C4-2B (cell line): Measurements from ENCODE around the gene GATAD2B.

Experiments used
- ZFX ChIP-seq: fragments of 450-650 bp; IDR thresholded peaks from 2 replicates; pipeline ENCODE4 v1.6.1; 2017
- TF ChIP-seq, protein P1 (sequence below): fragments of 450-650 bp; conservative IDR thresholded peaks from 2 replicates; pipeline ENCODE4 v1.5.1; 2017; ENCODE audit warnings: mild to moderate bottlenecking

DNA sequence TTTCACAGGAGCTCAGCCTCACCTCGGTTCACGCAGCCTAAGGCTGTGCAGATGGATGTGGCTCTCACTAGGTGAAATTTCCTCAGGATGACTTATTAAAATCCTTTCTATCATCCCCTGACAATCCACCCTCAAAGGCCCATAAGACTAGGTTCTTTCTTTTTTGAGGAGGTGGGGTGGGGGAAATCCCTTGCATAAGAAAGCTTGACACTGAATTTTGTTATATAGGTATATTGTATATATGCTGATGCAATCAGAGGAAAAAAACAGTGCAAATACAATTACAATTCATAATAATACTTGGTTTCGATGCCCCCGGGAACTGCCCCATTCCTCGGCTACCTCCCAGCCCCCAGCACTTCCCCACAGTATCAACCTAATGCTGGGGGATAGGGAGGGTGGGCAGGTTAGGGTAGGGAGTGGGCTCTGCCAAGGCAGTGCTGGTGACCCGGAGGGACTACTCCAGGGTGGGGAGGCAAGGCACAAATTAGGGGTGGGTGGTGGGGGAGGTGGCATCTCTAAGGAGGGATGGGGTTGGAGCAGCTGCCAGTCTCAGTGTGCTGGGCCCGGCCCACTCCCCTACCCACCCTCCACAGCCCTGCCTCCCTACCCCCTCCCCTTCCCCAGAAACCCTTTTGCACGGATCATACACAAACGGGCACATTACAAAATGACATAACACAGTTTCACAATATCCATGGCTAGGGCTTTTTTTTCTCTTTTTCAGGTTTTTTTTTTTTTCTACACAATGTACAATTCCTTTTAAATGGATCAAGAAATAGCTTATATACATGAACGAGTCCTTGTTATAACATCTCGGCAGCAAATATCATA, 116.7 kb downstream of the GATAD2B start:
- TF ChIP-seq, protein P1, sequence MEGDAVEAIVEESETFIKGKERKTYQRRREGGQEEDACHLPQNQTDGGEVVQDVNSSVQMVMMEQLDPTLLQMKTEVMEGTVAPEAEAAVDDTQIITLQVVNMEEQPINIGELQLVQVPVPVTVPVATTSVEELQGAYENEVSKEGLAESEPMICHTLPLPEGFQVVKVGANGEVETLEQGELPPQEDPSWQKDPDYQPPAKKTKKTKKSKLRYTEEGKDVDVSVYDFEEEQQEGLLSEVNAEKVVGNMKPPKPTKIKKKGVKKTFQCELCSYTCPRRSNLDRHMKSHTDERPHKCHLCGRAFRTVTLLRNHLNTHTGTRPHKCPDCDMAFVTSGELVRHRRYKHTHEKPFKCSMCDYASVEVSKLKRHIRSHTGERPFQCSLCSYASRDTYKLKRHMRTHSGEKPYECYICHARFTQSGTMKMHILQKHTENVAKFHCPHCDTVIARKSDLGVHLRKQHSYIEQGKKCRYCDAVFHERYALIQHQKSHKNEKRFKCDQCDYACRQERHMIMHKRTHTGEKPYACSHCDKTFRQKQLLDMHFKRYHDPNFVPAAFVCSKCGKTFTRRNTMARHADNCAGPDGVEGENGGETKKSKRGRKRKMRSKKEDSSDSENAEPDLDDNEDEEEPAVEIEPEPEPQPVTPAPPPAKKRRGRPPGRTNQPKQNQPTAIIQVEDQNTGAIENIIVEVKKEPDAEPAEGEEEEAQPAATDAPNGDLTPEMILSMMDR, result no peak
- TF ChIP-seq ZFX, result no peak
